Activated CD4-positive, alpha-beta memory T cell treated with anti-CD3 and anti-CD28 coated beads for 36 hours (primary cell): Measurements from ENCODE around the gene PPDPF. TPM values are rescaled to one million over a fixed set of nuclear protein-coding genes. Genes with fewer than 3 reads are reported as not detected.
"Not testable (repeated sequence)": the region's sequence is repeated elsewhere in the genome, so short reads cannot be mapped to it uniquely, and the experiment has no call there.

Source experiments
- CTCF ChIA-PET: fragments of 350-600 bp; sonication (Branson Sonifier 250); formaldehyde crosslinking; loops from one replicate; lab custom pipeline; 2021; ENCODE audit warnings: antibody characterized with exemption, inconsistent platforms; lab: Charles Lee
- POLR2A ChIA-PET: fragments of 350-600 bp; sonication (Branson Sonifier 250); formaldehyde crosslinking; loops from one replicate; lab custom pipeline; 2021; ENCODE audit warnings: antibody characterized with exemption; lab: Charles Lee
- DNase-seq: peaks from one replicate; pipeline ENCODE4 v3.0.0-alpha.2; 2020
- H3K27ac Mint-ChIP-seq: one replicate; pipeline ENCODE4 v1.8.0; 2021; ENCODE audit warnings: mixed read lengths
- H3K27me3 Mint-ChIP-seq: one replicate; pipeline ENCODE4 v1.8.0; 2021; ENCODE audit warnings: mixed read lengths
- H3K36me3 Mint-ChIP-seq: one replicate; pipeline ENCODE4 v1.8.0; 2021; ENCODE audit warnings: mixed read lengths
- H3K4me1 Mint-ChIP-seq: one replicate; pipeline ENCODE4 v1.8.0; 2021; ENCODE audit warnings: low read depth, mixed read lengths
- H3K4me3 Mint-ChIP-seq: one replicate; pipeline ENCODE4 v1.8.0; 2021; ENCODE audit warnings: mild to moderate bottlenecking, mixed read lengths
- H3K9me3 Mint-ChIP-seq: one replicate; pipeline ENCODE4 v1.8.0; 2021; ENCODE audit warnings: mixed read lengths
- intact Hi-C: fragments of 100-400 bp; cut with micrococcal nuclease; formaldehyde crosslinking; loops from one replicate; pipeline ENCODE4 v1.15.1; 2023
- total RNA-seq, 2 experiments: library from RNA; stranded (reverse); gene quantifications; one replicate each; pipeline ENCODE4 v1.2.3, GENCODE V29; 2021

PPDPF gene
- total RNA-seq, 2 experiments from 2014 or later, result 191 to 201 TPM

- DNase-seq, POLR2A ChIA-PET, H3K9me3 Mint-ChIP-seq, intact Hi-C loops, H3K27ac Mint-ChIP-seq, H3K4me1 Mint-ChIP-seq, H3K4me3 Mint-ChIP-seq, H3K36me3 Mint-ChIP-seq: not testable (repeated sequence)
- H3K27me3 Mint-ChIP-seq, result peaks cover 44% of the 10 kb centered on the region
- CTCF ChIA-PET, result interaction anchor here (0.6 kb wide), 1 partner anchor 58 kb away, joined by 3 read pairs; no protein-coding TSS in a partner anchor
These were observed 40.7 kb upstream of the PPDPF start for GRCh38 chr20:63479695-63480419.

- POLR2A ChIA-PET, result no interaction called here
- Mint-ChIP-seq H3K27me3 (peaks cover 38% of the 10 kb centered on the region), H3K36me3 (no peaks in the 10 kb centered on the region), H3K9me3 (no peaks in the 10 kb centered on the region), H3K4me1 (peaks cover 1% of the 10 kb centered on the region), H3K4me3 (no peak overlapping the region), H3K27ac (no peak overlapping the region)
- intact Hi-C loops, result no loop called here
- no peak for DNase-seq
- CTCF ChIA-PET, result no interaction called here
These were observed 39.1 kb upstream of the PPDPF start for GRCh38 chr20:63481503-63481902.

- no peak for DNase-seq
- intact Hi-C loops, result no loop called here
- CTCF ChIA-PET, result interaction anchor here (0.7 kb wide), 1 partner anchor 14 kb away, joined by 5 read pairs; no protein-coding TSS in a partner anchor
- no peak overlapping the region for H3K4me3 Mint-ChIP-seq
- no peaks in the 10 kb centered on the region for H3K9me3 Mint-ChIP-seq
- H3K27ac Mint-ChIP-seq, result no peak overlapping the region
- peaks cover 1% of the 10 kb centered on the region for H3K4me1 Mint-ChIP-seq
- POLR2A ChIA-PET, result no interaction called here
- H3K36me3 Mint-ChIP-seq, result no peaks in the 10 kb centered on the region
- H3K27me3 Mint-ChIP-seq, result peaks cover 35% of the 10 kb centered on the region
These were observed 38.5 kb upstream of the PPDPF start for GRCh38 chr20:63482021-63482587.

GRCh38 chr20:63483834-63484233, 36.7 kb upstream of the PPDPF start:
- no peak overlapping the region for H3K27ac Mint-ChIP-seq
- peaks cover 1% of the 10 kb centered on the region for H3K4me1 Mint-ChIP-seq
- ChIA-PET POLR2A (interaction anchor here (0.7 kb wide), 1 partner anchor 13 kb away, joined by 3 read pairs; no protein-coding TSS in a partner anchor), CTCF (interaction anchor here (1.3 kb wide), 1 partner anchor 13 kb away, joined by 8 read pairs; no protein-coding TSS in a partner anchor)
- H3K4me3 Mint-ChIP-seq, result no peak overlapping the region
- DNase-seq, result no peak
- no peaks in the 10 kb centered on the region for H3K36me3 Mint-ChIP-seq
- H3K9me3 Mint-ChIP-seq, result no peaks in the 10 kb centered on the region
- intact Hi-C loops, result loop anchor here (1.0 kb wide), 1 partner anchor 49 kb away; no protein-coding TSS in a partner anchor
- H3K27me3 Mint-ChIP-seq, result peaks cover 30% of the 10 kb centered on the region

GRCh38 chr20:63484236-63484635, 36.3 kb upstream of the PPDPF start:
- H3K9me3 Mint-ChIP-seq, result no peaks in the 10 kb centered on the region
- DNase-seq, result no peak
- no peak overlapping the region for H3K4me3 Mint-ChIP-seq
- POLR2A ChIA-PET, result no interaction called here
- peaks cover 31% of the 10 kb centered on the region for H3K27me3 Mint-ChIP-seq
- H3K36me3 Mint-ChIP-seq, result no peaks in the 10 kb centered on the region
- peaks cover 1% of the 10 kb centered on the region for H3K4me1 Mint-ChIP-seq
- intact Hi-C loops, result no loop called here
- H3K27ac Mint-ChIP-seq, result no peak overlapping the region
- CTCF ChIA-PET, result interaction anchor here (0.6 to 1.3 kb wide), 2 partner anchors 12 to 14 kb away, joined by 3 to 8 read pairs; no protein-coding TSS in a partner anchor

- Mint-ChIP-seq H3K4me3 (no peak overlapping the region), H3K9me3 (no peaks in the 10 kb centered on the region), H3K27ac (no peak overlapping the region), H3K27me3 (peaks cover 30% of the 10 kb centered on the region), H3K36me3 (no peaks in the 10 kb centered on the region), H3K4me1 (peaks cover 1% of the 10 kb centered on the region)
- ChIA-PET POLR2A (no interaction called here), CTCF (interaction anchor here (0.6 to 1.3 kb wide), 2 partner anchors 12 to 14 kb away, joined by 3 to 8 read pairs; no protein-coding TSS in a partner anchor)
- intact Hi-C loops, result no loop called here
- DNase-seq, result no peak
These were observed 35.7 kb upstream of the PPDPF start for GRCh38 chr20:63484651-63485403.

- Mint-ChIP-seq H3K4me1 (peaks cover 1% of the 10 kb centered on the region), H3K27me3 (peaks cover 27% of the 10 kb centered on the region), H3K9me3 (no peaks in the 10 kb centered on the region), H3K4me3 (no peak overlapping the region), H3K36me3 (no peaks in the 10 kb centered on the region), H3K27ac (no peak overlapping the region)
- intact Hi-C loops, result no loop called here
- POLR2A ChIA-PET, result no interaction called here
- CTCF ChIA-PET, result interaction anchor here (1.0 kb wide), 1 partner anchor 10 kb away, joined by 4 read pairs; no protein-coding TSS in a partner anchor
- DNase-seq, result no peak
These were observed 34.2 kb upstream of the PPDPF start for GRCh38 chr20:63486300-63486855.

GRCh38 chr20:63487116-63487764, 33.3 kb upstream of the PPDPF start:
- POLR2A ChIA-PET, result no interaction called here
- H3K4me1 Mint-ChIP-seq, result peaks cover 1% of the 10 kb centered on the region
- no peaks in the 10 kb centered on the region for H3K36me3 Mint-ChIP-seq
- CTCF ChIA-PET, result interaction anchor here (1.0 kb wide), 1 partner anchor 10 kb away, joined by 4 read pairs; no protein-coding TSS in a partner anchor
- H3K27ac Mint-ChIP-seq, result no peak overlapping the region
- no peak overlapping the region for H3K4me3 Mint-ChIP-seq
- DNase-seq, result no peak
- intact Hi-C loops, result no loop called here
- no peaks in the 10 kb centered on the region for H3K9me3 Mint-ChIP-seq
- H3K27me3 Mint-ChIP-seq, result peaks cover 27% of the 10 kb centered on the region

GRCh38 chr20:63487781-63488241, 32.8 kb upstream of the PPDPF start:
- Mint-ChIP-seq H3K27ac (no peak overlapping the region), H3K27me3 (peaks cover 22% of the 10 kb centered on the region), H3K36me3 (no peaks in the 10 kb centered on the region), H3K9me3 (no peaks in the 10 kb centered on the region), H3K4me1 (peaks cover 1% of the 10 kb centered on the region), H3K4me3 (no peak overlapping the region)
- no peak for DNase-seq
- intact Hi-C loops, result no loop called here
- ChIA-PET CTCF (no interaction called here), POLR2A (no interaction called here)

GRCh38 chr20:63488315-63489251, 32.0 kb upstream of the PPDPF start:
- intact Hi-C loops, result no loop called here
- ChIA-PET CTCF (no interaction called here), POLR2A (no interaction called here)

More at GRCh38 chr20:63488315-63489251, 32.0 kb upstream of the PPDPF start:
- DNase-seq, result no peak
- Mint-ChIP-seq H3K4me1 (no peaks in the 10 kb centered on the region), H3K9me3 (no peaks in the 10 kb centered on the region), H3K4me3 (no peak overlapping the region), H3K27ac (no peak overlapping the region), H3K36me3 (no peaks in the 10 kb centered on the region), H3K27me3 (peaks cover 17% of the 10 kb centered on the region)
